Right cardiac atrium (tissue), 5 donors: Measurements from ENCODE around the gene ZFP36L1. TPM values are rescaled to one million over a fixed set of nuclear protein-coding genes. Genes with fewer than 3 reads are reported as not detected.

Source experiments
- ATAC-seq, 2 donors: fragments of 200-7000 bp; cut with Tn5 transposase; one replicate each; pipeline versions ENCODE4 v1.8.0 to v1.9.1; 2020; ENCODE audit warnings: moderate library complexity in 2 of 2, mild to moderate bottlenecking in 1 of 2
- DNase-seq, 3 donors: peaks; one replicate each; pipeline ENCODE4 v3.0.0-alpha.2; 2020
- H3K27ac ChIP-seq: one replicate; pipeline ENCODE4 v1.5.1; 2013; ENCODE audit warnings: mild to moderate bottlenecking, low read length, control low read depth, moderate library complexity
- H3K27me3 ChIP-seq: one replicate; pipeline ENCODE4 v1.6.1; 2013; ENCODE audit not compliant: control insufficient read depth, insufficient read depth
- H3K4me1 ChIP-seq: one replicate; pipeline ENCODE4 v1.6.1; 2013; ENCODE audit warnings: low read length; ENCODE audit not compliant: control insufficient read depth, insufficient read depth
- H3K4me3 ChIP-seq: one replicate; pipeline ENCODE4 v1.5.1; 2013; ENCODE audit warnings: low read length, control low read depth
- H3K9me3 ChIP-seq: one replicate; pipeline ENCODE4 v1.6.1; 2013; ENCODE audit warnings: low read length; ENCODE audit not compliant: control insufficient read depth
- WGBS: extraction: QIAGEN DNeasy Blood & Tissue Kit; methylation state at CpG from one replicate; pipeline ENCODE4 v1.1.7; 2013; 5-methylcytosine and 5-hydroxymethylcytosine counted together
- intact Hi-C, 4 donors: fragments of 100-400 bp; cut with DNase I; formaldehyde crosslinking; loops; one replicate each; pipeline versions ENCODE4 v1.11.0 to v1.14.0; 2022 to 2023
- polyA plus RNA-seq: library from polyadenylated mRNA; stranded (reverse); fragments of 200-250 nt; gene quantifications from one replicate; pipeline ENCODE4 v1.2.3, GENCODE V29; 2013
- total RNA-seq, 4 donors: library from RNA; stranded (reverse); fragmentation: NEBNext Ultra II Directional; extraction: Animal tissue kit (Norgen Biotek cat#: 25700); gene quantifications; one replicate each; pipeline ENCODE4 v1.2.1, GENCODE V29; 2021
- donor health status: healthy with polysubstance abuse.
- donor health status: DM: no; HTN: yes; CAD: no.
- donor health status: DM: no; HTN: no; CAD: no.
- donor health status: DM: no; HTN: yes; CAD: no; lungs with severe emphysema.
- donor health status: DM: yes; HTN: yes; CAD: no.

The ZFP36L1 gene
- total and polyA plus RNA-seq, 5 donors: 45.2 to 132 (median 111) TPM

GRCh38 chr14:68760761-68761160 is 32.1 kb downstream of the ZFP36L1 start:
- no peaks in the 10 kb centered on the region for H3K9me3 ChIP-seq
- 77% methylated on average over 2 of the region's 2 CpGs for WGBS
- no peaks in the 10 kb centered on the region for H3K27me3 ChIP-seq
- no peak for ATAC-seq
- no peak overlapping the region for H3K27ac ChIP-seq
- no peak for DNase-seq
- H3K4me3 ChIP-seq: no peak overlapping the region
- peaks cover 28% of the 10 kb centered on the region for H3K4me1 ChIP-seq
- intact Hi-C loops: no loop called here

- Histone ChIP-seq H3K9me3 (no peaks in the 10 kb centered on the region), H3K4me1 (peaks cover 28% of the 10 kb centered on the region), H3K27ac (no peak overlapping the region), H3K27me3 (no peaks in the 10 kb centered on the region), H3K4me3 (no peak overlapping the region)
- ATAC-seq (no peak), DNase-seq (no peak)
- intact Hi-C loops: no loop called here
- WGBS: 69% methylated on average over 5 of the region's 5 CpGs
These were observed 32.9 kb downstream of the ZFP36L1 start for GRCh38 chr14:68759937-68760336.

GRCh38 chr14:68759017-68759560 is 33.8 kb downstream of the ZFP36L1 start:
- no peak overlapping the region for H3K27ac ChIP-seq
- ATAC-seq (no peak), DNase-seq (no peak)
- no peaks in the 10 kb centered on the region for H3K9me3 ChIP-seq
- intact Hi-C loops: no loop called here
- H3K4me3 ChIP-seq: no peak overlapping the region
- H3K4me1 ChIP-seq: peaks cover 28% of the 10 kb centered on the region
- H3K27me3 ChIP-seq: no peaks in the 10 kb centered on the region
- WGBS: 89% methylated on average over 8 of the region's 8 CpGs

GRCh38 chr14:68758301-68758700 is 34.6 kb downstream of the ZFP36L1 start:
- H3K4me3 ChIP-seq: no peak overlapping the region
- no peaks in the 10 kb centered on the region for H3K27me3 ChIP-seq
- ATAC-seq (peak; percentile 18 to 67), DNase-seq (peak in 1 of 3 donors; percentile 83)
- intact Hi-C loops: no loop called here
- H3K9me3 ChIP-seq: no peaks in the 10 kb centered on the region
- 55% methylated on average over 3 of the region's 3 CpGs for WGBS
- no peak overlapping the region for H3K27ac ChIP-seq
- peaks cover 25% of the 10 kb centered on the region for H3K4me1 ChIP-seq

- H3K4me3 ChIP-seq: no peak overlapping the region
- 24% methylated on average over 4 of the region's 4 CpGs for WGBS
- intact Hi-C loops: no loop called here
- H3K27me3 ChIP-seq: no peaks in the 10 kb centered on the region
- H3K27ac ChIP-seq: no peak overlapping the region
- no peaks in the 10 kb centered on the region for H3K9me3 ChIP-seq
- DNase-seq (peak; percentile 46 to 81 (median 72)), ATAC-seq (peak; percentile 49 to 54)
- peaks cover 20% of the 10 kb centered on the region for H3K4me1 ChIP-seq
These were observed 35.2 kb downstream of the ZFP36L1 start for GRCh38 chr14:68757618-68758081.

- H3K4me1 ChIP-seq: peaks cover 15% of the 10 kb centered on the region
- DNase-seq (no peak), ATAC-seq (no peak)
- H3K9me3 ChIP-seq: no peaks in the 10 kb centered on the region
- intact Hi-C loops: no loop called here
- H3K27me3 ChIP-seq: no peaks in the 10 kb centered on the region
- H3K27ac ChIP-seq: no peak overlapping the region
- no peak overlapping the region for H3K4me3 ChIP-seq
- WGBS: 97% methylated on average over 6 of the region's 6 CpGs
These were observed 36.1 kb downstream of the ZFP36L1 start for GRCh38 chr14:68756734-68757133.

- ATAC-seq: no peak
- 82% methylated on average over 7 of the region's 7 CpGs for WGBS
- H3K9me3 ChIP-seq: no peaks in the 10 kb centered on the region
- no peak for DNase-seq
- no peak overlapping the region for H3K27ac ChIP-seq
- H3K4me1 ChIP-seq: peaks cover 15% of the 10 kb centered on the region
- no peak overlapping the region for H3K4me3 ChIP-seq
- intact Hi-C loops: no loop called here
- no peaks in the 10 kb centered on the region for H3K27me3 ChIP-seq
These were observed 36.8 kb downstream of the ZFP36L1 start for GRCh38 chr14:68756000-68756481.

GRCh38 chr14:68755016-68755353 is 37.9 kb downstream of the ZFP36L1 start:
- H3K27me3 ChIP-seq: no peaks in the 10 kb centered on the region
- H3K9me3 ChIP-seq: no peaks in the 10 kb centered on the region
- no peak for ATAC-seq
- intact Hi-C loops: no loop called here
- H3K4me3 ChIP-seq: no peak overlapping the region
- no peak overlapping the region for H3K27ac ChIP-seq
- peaks cover 15% of the 10 kb centered on the region for H3K4me1 ChIP-seq
- WGBS: 98% methylated on average over 3 of the region's 3 CpGs
- no peak for DNase-seq

GRCh38 chr14:68753690-68754089 is 39.2 kb downstream of the ZFP36L1 start:
- no peaks in the 10 kb centered on the region for H3K27me3 ChIP-seq
- H3K4me1 ChIP-seq: peaks cover 15% of the 10 kb centered on the region
- no peak for ATAC-seq
- H3K27ac ChIP-seq: no peak overlapping the region
- 72% methylated on average over 4 of the region's 4 CpGs for WGBS
- no peaks in the 10 kb centered on the region for H3K9me3 ChIP-seq
- H3K4me3 ChIP-seq: no peak overlapping the region
- DNase-seq: no peak
- intact Hi-C loops: no loop called here

- no peaks in the 10 kb centered on the region for H3K9me3 ChIP-seq
- 64% methylated on average over 6 of the region's 6 CpGs for WGBS
- no peak overlapping the region for H3K4me3 ChIP-seq
- DNase-seq (no peak), ATAC-seq (no peak)
- peaks cover 4% of the 10 kb centered on the region for H3K4me1 ChIP-seq
- H3K27me3 ChIP-seq: no peaks in the 10 kb centered on the region
- no peak overlapping the region for H3K27ac ChIP-seq
- intact Hi-C loops: no loop called here
These were observed 40.4 kb downstream of the ZFP36L1 start for GRCh38 chr14:68752271-68753006.

GRCh38 chr14:68749487-68750475 is 43.1 kb downstream of the ZFP36L1 start:
- intact Hi-C loops: no loop called here
- H3K4me1 ChIP-seq: no peaks in the 10 kb centered on the region
- peak in 1 of 2 donors; percentile 49 for ATAC-seq
- H3K27me3 ChIP-seq: no peaks in the 10 kb centered on the region
- no peak overlapping the region for H3K27ac ChIP-seq
- DNase-seq: no peak
- H3K4me3 ChIP-seq: no peak overlapping the region
- no peaks in the 10 kb centered on the region for H3K9me3 ChIP-seq
- 75% methylated on average over 11 of the region's 11 CpGs for WGBS
